SK-N-SH treated with all-trans-retinoic acid at 6 μM for 48 hours (cell line): ENCODE measurements around the gene RGS8.

Experiments
- ARNTL ChIP-seq: fragments of 450-650 bp; formaldehyde crosslinking; IDR thresholded peaks from 2 replicates; pipeline ENCODE4 v1.5.0; 2020; ENCODE audit warnings: low read depth, mild to moderate bottlenecking, moderate library complexity, borderline replicate concordance
- ISL1 ChIP-seq: fragments of 250-450 bp; sonication (Bioruptor Pico); IDR thresholded peaks from 2 replicates; pipeline ENCODE4 v2.1.2; 2022; ENCODE audit warnings: mild to moderate bottlenecking, moderate library complexity
- SNAI2 ChIP-seq: fragments of 250-450 bp; sonication (Bioruptor Pico); IDR thresholded peaks from 2 replicates; pipeline ENCODE4 v1.5.0; 2020; ENCODE audit warnings: mild to moderate bottlenecking, moderate library complexity

GRCh38 chr1:182704677-182705076 is 20.3 kb upstream of the RGS8 start:
- TF ChIP-seq ARNTL (CRISPR knock-in tag) (no peak), SNAI2 (CRISPR knock-in tag) (no peak), ISL1 (CRISPR knock-in tag) (no peak)
